GM12878 (cell line): ENCODE results near the gene AAR2. TPM values are rescaled to one million over a fixed set of nuclear protein-coding genes. Genes with fewer than 3 reads are reported as not detected.
A peak's percentile ranks its signal among the peaks of the same experiment; 100 is the strongest.

ENCODE experiments used
- ATAC-seq: fragments of 200-7000 bp; cut with Tn5 transposase; 3 replicates; pipeline ENCODE4 v1.9.1; 2020; ENCODE audit warnings: mild to moderate bottlenecking, moderate library complexity
- BruUV-seq: library from RNA; stranded (reverse); fragments of 400-500 nt; replicated peaks from 2 replicates; lab custom pipeline; 2021; lab: Mats Ljungman, UMichigan
- CTCF ChIA-PET: fragments of 300-600 bp; sonication (Branson Sonifier 250); formaldehyde crosslinking; extraction: SDS; loops from one replicate; lab custom pipeline; 2021; ENCODE audit warnings: inconsistent platforms; lab: Yijun Ruan, JAX
- POLR2A ChIA-PET: fragments of 350-600 bp; formaldehyde crosslinking; extraction: SDS; loops from one replicate; lab custom pipeline; 2021; ENCODE audit warnings: inconsistent platforms; lab: Charles Lee
- RAD21 ChIA-PET: fragments of 300-600 bp; sonication (Branson Sonifier 250); formaldehyde crosslinking; loops from one replicate; lab custom pipeline; 2023; ENCODE audit warnings: antibody characterized with exemption; ENCODE audit not compliant: unreplicated experiment; lab: Charles Lee
- SMC1A ChIA-PET: fragments of 300-600 bp; sonication (Branson Sonifier 250); formaldehyde crosslinking; loops from one replicate; lab custom pipeline; 2023; ENCODE audit not compliant: unreplicated experiment, uncharacterized antibody; lab: Charles Lee
- DNase-seq: peaks from one replicate; pipeline ENCODE4 v3.0.0-alpha.2; 2011; ENCODE audit warnings: low read depth, low spot score
- FAIRE-seq: peaks from 3 replicates; lab custom pipeline; 2011; peaks lifted over from hg19 to GRCh38; lab: Jason Lieb, UNC
- H2AFZ ChIP-seq: 2 replicates; pipeline ENCODE4 v1.6.0; 2011; ENCODE audit warnings: low read depth, low read length, control low read depth; ENCODE audit not compliant: control insufficient read depth
- H3K27ac ChIP-seq: 2 replicates; pipeline ENCODE4 v1.5.1; 2011; ENCODE audit warnings: control low read depth; ENCODE audit not compliant: control insufficient read depth, insufficient read depth
- H3K27me3 ChIP-seq, 2 experiments: replicated peaks in 1 of 2; 2 replicates each; pipeline versions ENCODE4 v1.6.0 to v1.6.1; 2011; ENCODE audit warnings: low read length in 1 of 2; ENCODE audit not compliant: control insufficient read depth in 2 of 2, insufficient read depth in 2 of 2
- H3K36me3 ChIP-seq, 2 experiments: 2 replicates each; pipeline ENCODE4 v1.5.1; 2011; ENCODE audit warnings: low read length in 1 of 2; ENCODE audit not compliant: control insufficient read depth in 2 of 2, insufficient read depth in 2 of 2
- H3K4me1 ChIP-seq: 2 replicates; pipeline ENCODE4 v1.6.1; 2011; ENCODE audit warnings: mild to moderate bottlenecking, low read length, moderate library complexity, mixed read lengths; ENCODE audit not compliant: control insufficient read depth, insufficient read depth
- H3K4me2 ChIP-seq: 2 replicates; pipeline ENCODE4 v1.6.0; 2011; ENCODE audit warnings: control low read depth; ENCODE audit not compliant: control insufficient read depth, insufficient read depth
- H3K4me3 ChIP-seq: fragments of 200-600 bp; sonication (generic); 2 replicates; pipeline ENCODE4 v1.5.1; 2016
- H3K79me2 ChIP-seq: 2 replicates; pipeline ENCODE4 v1.6.0; 2011; ENCODE audit warnings: low read length; ENCODE audit not compliant: control insufficient read depth, insufficient read depth
- H3K9ac ChIP-seq: 2 replicates; pipeline ENCODE4 v1.8.0; 2011; ENCODE audit warnings: low read length, control low read depth, mixed read lengths; ENCODE audit not compliant: control insufficient read depth, insufficient read depth
- H3K9me3 ChIP-seq: replicated peaks from 3 replicates; pipeline ENCODE4 v1.5.1; 2011; ENCODE audit warnings: mild to moderate bottlenecking, low read length; ENCODE audit not compliant: control insufficient read depth, insufficient read depth
- H4K20me1 ChIP-seq: 2 replicates; pipeline ENCODE4 v1.6.0; 2011; ENCODE audit not compliant: control insufficient read depth, insufficient read depth
- BRCA1 ChIP-seq: IDR thresholded peaks from 2 replicates; pipeline ENCODE4 v1.6.1; 2011; ENCODE audit warnings: low read depth, low read length, improper control_type of control experiment
- CBX3 ChIP-seq: fragments of 200-600 bp; sonication (generic); IDR thresholded peaks from 2 replicates; pipeline ENCODE4 v1.6.1; 2016; ENCODE audit warnings: low read depth, borderline replicate concordance
- EZH2 ChIP-seq: IDR thresholded peaks from 2 replicates; pipeline ENCODE4 v1.6.1; 2012; ENCODE audit warnings: low read depth, mild to moderate bottlenecking, control low read depth, inconsistent platforms, low read length, borderline replicate concordance; ENCODE audit not compliant: control insufficient read depth
- NBN ChIP-seq: fragments of 450-650 bp; IDR thresholded peaks from 2 replicates; pipeline ENCODE4 v1.6.1; 2016
- NR2C1 ChIP-seq: fragments of 450-650 bp; IDR thresholded peaks from 2 replicates; pipeline ENCODE4 v1.6.1; 2017; ENCODE audit warnings: antibody characterized with exemption, mild to moderate bottlenecking, moderate library complexity
- POU2F2 ChIP-seq: IDR thresholded peaks from 3 replicates; pipeline ENCODE4 v1.6.1; 2011; ENCODE audit warnings: low read depth, mild to moderate bottlenecking, low read length, borderline replicate concordance
- USF2 ChIP-seq: IDR thresholded peaks from 2 replicates; pipeline ENCODE4 v1.6.1; 2011; ENCODE audit warnings: low read depth, low read length, improper control_type of control experiment, borderline replicate concordance
- ZNF24 ChIP-seq: fragments of 450-650 bp; IDR thresholded peaks from 2 replicates; pipeline ENCODE4 v1.6.1; 2017; ENCODE audit warnings: antibody characterized with exemption, mild to moderate bottlenecking
- ZNF687 ChIP-seq: fragments of 450-650 bp; IDR thresholded peaks from 2 replicates; pipeline ENCODE4 v1.6.1; 2017; ENCODE audit warnings: mild to moderate bottlenecking, moderate library complexity
- WGBS: methylation state at CpG from one replicate; pipeline ENCODE4 v1.1.6; 2016; ENCODE audit warnings: low lambda C conversion rate; ENCODE audit not compliant: insufficient replicate concordance, insufficient coverage; ENCODE audit errors: missing lambda C conversion rate; 5-methylcytosine and 5-hydroxymethylcytosine counted together
- in situ Hi-C: fragments of 300-500 bp; cut with MboI; formaldehyde crosslinking; loops from 9 replicates; pipeline ENCODE4 v1.14.3; 2018; ENCODE audit warnings: mixed read lengths
- intact Hi-C: fragments of 100-400 bp; cut with micrococcal nuclease; formaldehyde crosslinking; loops from one replicate; pipeline ENCODE4 v1.14.2; 2022; ENCODE audit not compliant: unreplicated experiment
- polyA plus RNA-seq, 11 experiments: library from polyadenylated mRNA; depleted of rRNA in 4 of 11; unstranded in 6 of 11; stranded (reverse) in 5 of 11; fragments of >200 nt; fragmentation: Nextera tagmentation in 4 of 11; fragmentation: Illumina TruSeq in 1 of 11; extraction: Ambion mirVana in 4 of 11; extraction: Trizol in 1 of 11; gene quantifications; 1 replicate in 1 of 11; 2 replicates in 10 of 11; pipeline versions ENCODE4 v1.2.1 to v1.2.3, GENCODE V29; 2011 to 2016; ENCODE audit warnings: inconsistent platforms in 2 of 11, missing spikeins in 2 of 11, low read depth in 1 of 11
- total RNA-seq, 4 experiments: library from RNA; depleted of rRNA in 3 of 4; stranded (reverse); fragments of >200 nt in 3 of 4; fragmentation: Illumina TruSeq in 1 of 4; extraction: Trizol in 1 of 4; gene quantifications; 2 replicates each; pipeline versions ENCODE4 v1.2.1 to v1.2.3, GENCODE V29; 2013 to 2021
- TF ChIP-seq, protein P1 (sequence below): fragments of 450-650 bp; IDR thresholded peaks from 2 replicates; pipeline ENCODE4 v1.6.1; 2017; ENCODE audit warnings: mild to moderate bottlenecking, moderate library complexity
- TF ChIP-seq, protein P2 (sequence below): IDR thresholded peaks from 2 replicates; pipeline ENCODE4 v1.6.1; 2012; ENCODE audit warnings: mild to moderate bottlenecking, low read depth, low read length

AAR2 gene
- total and polyA plus RNA-seq, 10 of the 15 experiments (the other 5 are each of a cell fraction or from before 2014, with no cell fraction given), result 6.5 to 41.7 (median 30.3) TPM

DNA sequence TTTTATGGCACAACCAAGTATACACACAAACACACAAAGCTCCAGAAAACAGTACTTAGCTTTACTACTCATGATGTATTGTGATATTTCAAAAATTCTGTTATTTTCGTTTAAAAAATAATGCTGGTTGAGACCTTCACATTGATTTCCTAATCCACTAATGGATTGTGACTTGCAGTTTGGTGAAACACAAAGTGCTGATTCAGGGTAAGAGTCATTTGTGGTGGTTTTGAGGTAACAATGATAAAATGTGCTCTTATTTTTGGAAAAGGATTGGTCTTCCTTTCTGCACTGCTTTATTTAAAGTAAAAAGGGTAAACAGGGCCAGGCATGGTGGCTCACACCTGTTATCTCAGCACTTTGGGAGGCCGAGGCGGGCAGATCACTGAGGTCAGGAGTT lies 1.9 kb downstream of the AAR2 start:
- in situ Hi-C loops, result no loop called here
- intact Hi-C loops, result no loop called here
- SMC1A ChIA-PET, result interaction anchor here (1.1 kb wide), 1 partner anchor 199 kb away, joined by 4 read pairs; no protein-coding TSS in a partner anchor
- POLR2A ChIA-PET, result interaction anchor here (0.5 to 0.6 kb wide), 2 partner anchors 252 to 945 kb away, joined by 4 to 6 read pairs; no protein-coding TSS in a partner anchor
- H3K79me2 ChIP-seq, result peaks cover 35% of the 10 kb centered on the region
- no peak overlapping the region for H3K9ac ChIP-seq
- H4K20me1 ChIP-seq, result no peaks in the 10 kb centered on the region; the same call in 1 of the 2 replicates
- no peaks in the 10 kb centered on the region for H3K9me3 ChIP-seq
- DNase-seq (no peak), FAIRE-seq (no peak), ATAC-seq (no peak)
- no peak overlapping the region for H2AFZ ChIP-seq
- RAD21 ChIA-PET, result no interaction called here
- peaks cover 4 to 16% of the 10 kb centered on the region in 2 experiments for H3K36me3 ChIP-seq
- peak overlapping the region; percentile 7 for H3K4me2 ChIP-seq
- H3K4me3 ChIP-seq, result peak overlapping the region; percentile 32; the same call in 1 of the 2 replicates
- WGBS, result 100% methylated on average over 3 of the region's 3 CpGs
- no peaks in the 10 kb centered on the region for H3K4me1 ChIP-seq
- no TSS peak for BruUV-seq
- CTCF ChIA-PET, result interaction anchor here (1.6 to 3.1 kb wide), 3 partner anchors 35 to 161 kb away, joined by 4 to 11 read pairs (median 4); no protein-coding TSS in a partner anchor
- H3K27ac ChIP-seq, result no peak overlapping the region
- H3K27me3 ChIP-seq, result no peaks in the 10 kb centered on the region
- TF ChIP-seq BRCA1, result no peak
- no peak for TF ChIP-seq ZNF24
- TF ChIP-seq POU2F2, result no peak
- no peak for TF ChIP-seq EZH2
- TF ChIP-seq, protein P1, sequence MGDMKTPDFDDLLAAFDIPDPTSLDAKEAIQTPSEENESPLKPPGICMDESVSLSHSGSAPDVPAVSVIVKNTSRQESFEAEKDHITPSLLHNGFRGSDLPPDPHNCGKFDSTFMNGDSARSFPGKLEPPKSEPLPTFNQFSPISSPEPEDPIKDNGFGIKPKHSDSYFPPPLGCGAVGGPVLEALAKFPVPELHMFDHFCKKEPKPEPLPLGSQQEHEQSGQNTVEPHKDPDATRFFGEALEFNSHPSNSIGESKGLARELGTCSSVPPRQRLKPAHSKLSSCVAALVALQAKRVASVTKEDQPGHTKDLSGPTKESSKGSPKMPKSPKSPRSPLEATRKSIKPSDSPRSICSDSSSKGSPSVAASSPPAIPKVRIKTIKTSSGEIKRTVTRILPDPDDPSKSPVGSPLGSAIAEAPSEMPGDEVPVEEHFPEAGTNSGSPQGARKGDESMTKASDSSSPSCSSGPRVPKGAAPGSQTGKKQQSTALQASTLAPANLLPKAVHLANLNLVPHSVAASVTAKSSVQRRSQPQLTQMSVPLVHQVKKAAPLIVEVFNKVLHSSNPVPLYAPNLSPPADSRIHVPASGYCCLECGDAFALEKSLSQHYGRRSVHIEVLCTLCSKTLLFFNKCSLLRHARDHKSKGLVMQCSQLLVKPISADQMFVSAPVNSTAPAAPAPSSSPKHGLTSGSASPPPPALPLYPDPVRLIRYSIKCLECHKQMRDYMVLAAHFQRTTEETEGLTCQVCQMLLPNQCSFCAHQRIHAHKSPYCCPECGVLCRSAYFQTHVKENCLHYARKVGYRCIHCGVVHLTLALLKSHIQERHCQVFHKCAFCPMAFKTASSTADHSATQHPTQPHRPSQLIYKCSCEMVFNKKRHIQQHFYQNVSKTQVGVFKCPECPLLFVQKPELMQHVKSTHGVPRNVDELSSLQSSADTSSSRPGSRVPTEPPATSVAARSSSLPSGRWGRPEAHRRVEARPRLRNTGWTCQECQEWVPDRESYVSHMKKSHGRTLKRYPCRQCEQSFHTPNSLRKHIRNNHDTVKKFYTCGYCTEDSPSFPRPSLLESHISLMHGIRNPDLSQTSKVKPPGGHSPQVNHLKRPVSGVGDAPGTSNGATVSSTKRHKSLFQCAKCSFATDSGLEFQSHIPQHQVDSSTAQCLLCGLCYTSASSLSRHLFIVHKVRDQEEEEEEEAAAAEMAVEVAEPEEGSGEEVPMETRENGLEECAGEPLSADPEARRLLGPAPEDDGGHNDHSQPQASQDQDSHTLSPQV, result no peak
- TF ChIP-seq NBN, result no peak
- TF ChIP-seq, protein P2, sequence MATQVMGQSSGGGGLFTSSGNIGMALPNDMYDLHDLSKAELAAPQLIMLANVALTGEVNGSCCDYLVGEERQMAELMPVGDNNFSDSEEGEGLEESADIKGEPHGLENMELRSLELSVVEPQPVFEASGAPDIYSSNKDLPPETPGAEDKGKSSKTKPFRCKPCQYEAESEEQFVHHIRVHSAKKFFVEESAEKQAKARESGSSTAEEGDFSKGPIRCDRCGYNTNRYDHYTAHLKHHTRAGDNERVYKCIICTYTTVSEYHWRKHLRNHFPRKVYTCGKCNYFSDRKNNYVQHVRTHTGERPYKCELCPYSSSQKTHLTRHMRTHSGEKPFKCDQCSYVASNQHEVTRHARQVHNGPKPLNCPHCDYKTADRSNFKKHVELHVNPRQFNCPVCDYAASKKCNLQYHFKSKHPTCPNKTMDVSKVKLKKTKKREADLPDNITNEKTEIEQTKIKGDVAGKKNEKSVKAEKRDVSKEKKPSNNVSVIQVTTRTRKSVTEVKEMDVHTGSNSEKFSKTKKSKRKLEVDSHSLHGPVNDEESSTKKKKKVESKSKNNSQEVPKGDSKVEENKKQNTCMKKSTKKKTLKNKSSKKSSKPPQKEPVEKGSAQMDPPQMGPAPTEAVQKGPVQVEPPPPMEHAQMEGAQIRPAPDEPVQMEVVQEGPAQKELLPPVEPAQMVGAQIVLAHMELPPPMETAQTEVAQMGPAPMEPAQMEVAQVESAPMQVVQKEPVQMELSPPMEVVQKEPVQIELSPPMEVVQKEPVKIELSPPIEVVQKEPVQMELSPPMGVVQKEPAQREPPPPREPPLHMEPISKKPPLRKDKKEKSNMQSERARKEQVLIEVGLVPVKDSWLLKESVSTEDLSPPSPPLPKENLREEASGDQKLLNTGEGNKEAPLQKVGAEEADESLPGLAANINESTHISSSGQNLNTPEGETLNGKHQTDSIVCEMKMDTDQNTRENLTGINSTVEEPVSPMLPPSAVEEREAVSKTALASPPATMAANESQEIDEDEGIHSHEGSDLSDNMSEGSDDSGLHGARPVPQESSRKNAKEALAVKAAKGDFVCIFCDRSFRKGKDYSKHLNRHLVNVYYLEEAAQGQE, result no peak
- TF ChIP-seq CBX3, result no peak
- TF ChIP-seq USF2, result no peak
- no peak for TF ChIP-seq ZNF687
- no peak for TF ChIP-seq NR2C1
